AG10803 (cell line): ENCODE measurements around the gene PTPRG.

Experiments
- DNase-seq: peaks from one replicate; pipeline ENCODE4 v3.0.0; 2010; ENCODE audit warnings: low read depth
- H3K4me3 ChIP-seq: 2 replicates; pipeline ENCODE4 v1.5.1; 2011; ENCODE audit warnings: mild to moderate bottlenecking, low read length, control low read depth
- TF ChIP-seq, protein P1 (sequence below): conservative IDR thresholded peaks from 2 replicates; pipeline ENCODE4 v1.5.1; 2011; ENCODE audit warnings: mild to moderate bottlenecking, low read length, control low read depth, inconsistent platforms

Gene PTPRG

DNA sequence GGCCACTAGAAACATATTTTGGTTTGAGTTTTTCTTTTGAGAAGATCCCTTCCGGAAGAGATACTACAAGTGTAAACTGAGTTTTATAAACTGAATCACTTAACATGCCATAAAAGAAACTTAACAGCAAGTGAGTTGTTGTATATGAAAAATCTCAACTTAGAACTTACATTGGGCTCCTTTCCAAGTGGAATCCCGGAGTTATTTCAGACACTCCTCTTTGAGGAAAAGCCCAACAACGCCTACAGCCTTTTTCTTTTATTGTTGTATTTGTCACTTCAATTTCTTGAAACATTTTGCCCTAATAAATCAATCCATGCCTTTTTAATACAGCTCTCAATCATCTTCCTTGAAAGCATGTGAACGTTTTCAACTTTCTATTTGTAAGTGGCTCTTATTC is 674.6 kb downstream of the PTPRG start:
- DNase-seq: no peak
- TF ChIP-seq, protein P1, sequence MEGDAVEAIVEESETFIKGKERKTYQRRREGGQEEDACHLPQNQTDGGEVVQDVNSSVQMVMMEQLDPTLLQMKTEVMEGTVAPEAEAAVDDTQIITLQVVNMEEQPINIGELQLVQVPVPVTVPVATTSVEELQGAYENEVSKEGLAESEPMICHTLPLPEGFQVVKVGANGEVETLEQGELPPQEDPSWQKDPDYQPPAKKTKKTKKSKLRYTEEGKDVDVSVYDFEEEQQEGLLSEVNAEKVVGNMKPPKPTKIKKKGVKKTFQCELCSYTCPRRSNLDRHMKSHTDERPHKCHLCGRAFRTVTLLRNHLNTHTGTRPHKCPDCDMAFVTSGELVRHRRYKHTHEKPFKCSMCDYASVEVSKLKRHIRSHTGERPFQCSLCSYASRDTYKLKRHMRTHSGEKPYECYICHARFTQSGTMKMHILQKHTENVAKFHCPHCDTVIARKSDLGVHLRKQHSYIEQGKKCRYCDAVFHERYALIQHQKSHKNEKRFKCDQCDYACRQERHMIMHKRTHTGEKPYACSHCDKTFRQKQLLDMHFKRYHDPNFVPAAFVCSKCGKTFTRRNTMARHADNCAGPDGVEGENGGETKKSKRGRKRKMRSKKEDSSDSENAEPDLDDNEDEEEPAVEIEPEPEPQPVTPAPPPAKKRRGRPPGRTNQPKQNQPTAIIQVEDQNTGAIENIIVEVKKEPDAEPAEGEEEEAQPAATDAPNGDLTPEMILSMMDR: no peak

DNA sequence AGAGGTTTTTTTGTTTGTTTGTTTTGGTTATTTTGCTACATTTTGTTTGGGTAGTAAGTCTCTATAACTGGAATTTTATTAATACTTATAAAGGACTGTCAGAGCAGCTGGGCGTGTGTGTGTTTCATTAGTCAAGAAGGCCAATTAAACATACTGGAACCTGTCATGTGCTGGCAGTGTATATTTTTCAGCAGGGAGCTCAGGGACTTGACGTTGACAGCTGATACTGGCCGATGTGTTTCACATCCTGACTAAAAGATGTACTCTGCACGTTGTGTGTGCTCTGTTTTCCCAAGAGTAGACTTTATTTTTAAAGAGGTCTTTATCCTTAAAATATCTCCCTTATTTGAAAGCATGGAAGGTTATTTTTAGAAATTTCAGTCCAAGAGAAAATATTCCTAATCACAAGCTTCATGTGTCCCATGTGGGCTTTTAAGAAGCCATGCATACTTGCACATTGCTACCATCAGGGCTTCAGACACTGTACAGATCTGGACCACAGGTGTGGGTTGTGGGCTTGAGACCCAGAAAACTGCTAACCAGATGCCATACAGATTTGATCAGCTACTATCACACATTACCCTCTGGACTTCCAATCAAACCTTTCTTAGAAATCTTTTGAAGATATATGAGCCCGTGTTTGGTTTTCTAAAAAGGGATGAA is 676.0 kb downstream of the PTPRG start:
- TF ChIP-seq, protein P1: no peak
- DNase-seq: no peak
- H3K4me3 ChIP-seq: no peak overlapping the region

More for the DNA sequence above, 674.6 kb downstream of the PTPRG start:
- no peak overlapping the region for H3K4me3 ChIP-seq

DNA sequence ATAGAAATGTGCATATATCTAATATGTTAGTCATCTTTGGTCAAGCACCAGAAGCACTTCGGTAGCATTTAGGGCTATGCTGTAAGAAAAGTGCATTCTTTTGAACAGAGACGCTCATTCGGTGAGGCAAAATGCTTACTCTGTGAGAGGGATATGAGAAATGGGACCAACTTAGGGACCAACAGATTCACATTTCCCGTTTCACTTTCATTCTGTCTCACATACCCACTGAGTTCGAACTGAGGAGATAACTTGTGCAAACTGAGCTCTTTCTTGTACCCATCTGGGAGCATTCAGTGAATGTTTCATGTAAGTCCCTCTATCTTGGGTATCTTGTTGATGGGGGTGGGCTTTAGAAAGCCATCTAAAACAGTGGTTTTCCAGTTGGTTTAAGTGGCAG is 676.6 kb downstream of the PTPRG start:
- H3K4me3 ChIP-seq: no peak overlapping the region
- TF ChIP-seq, protein P1: no peak
- DNase-seq: no peak

DNA sequence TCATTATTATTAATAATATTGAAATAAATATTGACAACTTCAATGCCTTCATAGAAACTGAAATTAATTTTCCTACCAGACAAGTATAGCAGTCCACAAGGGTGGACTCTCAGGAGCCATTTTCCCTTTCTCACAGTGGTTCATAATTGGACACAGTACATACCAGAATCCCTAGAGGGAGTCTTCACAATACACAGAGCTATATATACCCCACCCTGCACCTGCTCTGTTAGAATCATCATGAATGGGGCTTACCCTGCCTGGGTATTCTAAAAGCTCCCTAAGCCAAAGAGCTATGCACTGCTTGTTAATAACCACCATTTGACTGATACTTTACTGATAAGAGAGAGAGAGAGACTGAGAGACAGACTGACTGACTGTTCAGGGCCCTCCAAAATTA is 677.1 kb downstream of the PTPRG start:
- TF ChIP-seq, protein P1: no peak
- DNase-seq: no peak
- no peak overlapping the region for H3K4me3 ChIP-seq

DNA sequence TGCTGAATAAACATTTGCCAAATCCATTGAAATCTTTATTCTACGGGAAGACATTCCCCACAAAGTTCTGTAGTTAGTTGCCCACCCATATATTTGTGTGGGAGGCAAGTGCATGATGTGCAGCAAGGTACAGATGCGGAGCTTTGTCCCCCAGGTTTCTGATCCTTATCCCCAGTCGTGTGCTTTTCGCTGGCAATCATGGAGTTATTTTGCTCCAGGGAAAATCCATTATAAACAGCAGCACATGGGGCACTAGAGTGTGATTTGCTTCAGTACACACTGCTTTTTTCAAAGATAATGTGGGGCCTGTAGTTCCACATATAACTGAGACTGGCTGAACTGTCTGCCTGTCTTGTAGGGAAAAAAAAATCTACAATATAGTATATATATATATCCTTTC is 679.9 kb downstream of the PTPRG start:
- no peak overlapping the region for H3K4me3 ChIP-seq
- TF ChIP-seq, protein P1: no peak
- no peak for DNase-seq

DNA sequence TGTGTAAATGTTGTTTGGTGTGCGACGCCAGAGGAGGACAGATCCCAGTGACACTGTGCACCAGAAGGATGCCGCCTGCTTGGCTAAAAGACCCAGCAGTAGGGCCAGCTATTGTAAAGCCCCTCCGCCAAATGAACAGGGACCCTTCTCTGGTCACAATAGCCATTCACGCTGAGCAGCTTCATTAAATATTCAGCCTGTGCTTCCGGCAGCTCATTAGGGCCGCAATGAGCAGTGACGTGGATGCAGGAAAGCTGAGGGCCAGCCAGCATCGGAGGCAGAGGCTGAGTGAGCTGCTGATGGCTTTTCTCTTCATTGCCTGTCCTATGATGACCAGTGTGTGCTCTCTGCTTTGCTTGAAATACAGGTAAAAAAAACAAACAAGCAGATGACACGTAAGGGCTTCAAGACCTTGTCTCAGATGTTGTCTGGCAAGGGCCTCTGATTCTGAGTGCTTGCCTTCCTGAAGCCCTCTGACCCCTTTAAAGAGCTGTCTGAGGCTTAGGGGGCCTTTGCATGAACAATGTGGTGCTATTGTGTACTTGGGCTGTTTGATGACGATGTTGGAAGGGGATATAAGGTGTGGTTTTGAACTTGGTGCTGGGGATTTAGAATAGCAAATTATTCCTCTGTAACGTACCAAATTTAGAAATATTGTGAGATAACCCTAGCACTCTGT is 681.6 kb downstream of the PTPRG start:
- H3K4me3 ChIP-seq: no peak overlapping the region
- TF ChIP-seq, protein P1: no peak
- no peak for DNase-seq

DNA sequence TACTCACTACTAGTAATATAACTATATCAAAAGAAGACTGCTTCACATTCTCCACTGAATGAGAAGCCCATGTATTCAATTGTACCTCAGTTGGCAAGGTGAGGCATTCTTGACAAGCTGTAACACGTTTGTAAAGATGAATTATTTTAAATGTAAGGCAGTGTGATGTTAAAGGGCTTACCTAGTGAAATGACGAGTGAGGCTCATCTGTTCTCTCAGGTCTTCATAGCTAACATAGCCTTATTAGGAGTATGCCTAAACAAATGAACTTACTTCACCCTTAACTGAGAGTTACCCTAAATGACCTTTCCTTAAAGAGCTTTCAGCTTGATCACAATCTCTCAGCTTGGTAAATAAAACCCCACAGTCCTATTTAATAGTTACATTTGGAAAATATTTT is 684.7 kb downstream of the PTPRG start:
- H3K4me3 ChIP-seq: no peak overlapping the region
- TF ChIP-seq, protein P1: no peak
- no peak for DNase-seq
